K562 (cell line): ENCODE results near the gene CRIP3. TPM values are rescaled to one million over a fixed set of nuclear protein-coding genes. Genes with fewer than 3 reads are reported as not detected.
A peak's percentile ranks its signal among the peaks of the same experiment; 100 is the strongest.

Source experiments
- ATAC-seq: fragments of 200-7000 bp; cut with Tn5 transposase; 3 replicates; pipeline ENCODE4 v1.9.1; 2020; ENCODE audit warnings: moderate library complexity
- BruUV-seq: library from RNA; stranded (reverse); fragments of 400-500 nt; replicated peaks from 2 replicates; lab custom pipeline; 2021; lab: Mats Ljungman, UMichigan
- CTCF ChIA-PET: fragments of 300-600 bp; formaldehyde crosslinking; extraction: SDS; loops from one replicate; lab custom pipeline; 2021; ENCODE audit warnings: low intra/inter-chr PET ratio; lab: Yijun Ruan, JAX
- POLR2A ChIA-PET: fragments of 300-600, 350-650 bp; sonication (Branson Sonifier 250); formaldehyde crosslinking; extraction: SDS; loops from one replicate; lab custom pipeline; 2021; ENCODE audit warnings: antibody characterized with exemption, inconsistent platforms; lab: Yijun Ruan, JAX
- DNase-seq, 4 experiments: peaks; one replicate each; pipeline versions ENCODE4 v3.0.0 to v3.0.0-alpha.2; 2011 to 2018; ENCODE audit warnings: low spot score in 3 of 4, mixed read lengths in 3 of 4; ENCODE audit errors: extremely low read depth in 1 of 4
- FAIRE-seq: peaks from 2 replicates; lab custom pipeline; 2011; peaks lifted over from hg19 to GRCh38; lab: Jason Lieb, UNC
- H2AFZ ChIP-seq: 2 replicates; pipeline ENCODE4 v1.6.0; 2011; ENCODE audit warnings: low read depth, low read length, control low read depth, inconsistent platforms
- H3K27ac ChIP-seq: fragments of 200-600 bp; 3 replicates; pipeline ENCODE4 v1.8.0; 2011; ENCODE audit warnings: low read depth, mild to moderate bottlenecking, control low read depth, inconsistent platforms, low read length, moderate library complexity, mixed read lengths; ENCODE audit errors: extremely low read depth
- H3K27me3 ChIP-seq, 2 experiments: fragments of 300-600 bp in 1 of 2; 2 replicates in 1 of 2; 3 replicates in 1 of 2; pipeline versions ENCODE4 v1.6.0 to v1.8.0; 2011; ENCODE audit warnings: inconsistent platforms in 2 of 2, low read length in 2 of 2, mild to moderate bottlenecking in 1 of 2, mixed read lengths in 1 of 2, moderate library complexity in 1 of 2; ENCODE audit not compliant: control insufficient read depth in 2 of 2, insufficient read depth in 2 of 2
- H3K36me3 ChIP-seq: fragments of 300-600 bp; 3 replicates; pipeline ENCODE4 v1.8.0; 2011; ENCODE audit warnings: mild to moderate bottlenecking, low read length, inconsistent platforms; ENCODE audit not compliant: control insufficient read depth, insufficient read depth
- H3K4me1 ChIP-seq, 2 experiments: fragments of 200-600 bp in 1 of 2; replicated peaks in 1 of 2; 2 replicates in 1 of 2; 3 replicates in 1 of 2; pipeline versions ENCODE4 v1.5.1 to v1.8.0; 2011; ENCODE audit warnings: inconsistent platforms in 2 of 2, low read length in 2 of 2, mild to moderate bottlenecking in 1 of 2, mixed read lengths in 1 of 2, moderate library complexity in 1 of 2; ENCODE audit not compliant: control insufficient read depth in 2 of 2, insufficient read depth in 2 of 2
- H3K4me2 ChIP-seq: 2 replicates; pipeline ENCODE4 v1.6.1; 2011; ENCODE audit warnings: low read length, control low read depth, inconsistent platforms, mixed read lengths; ENCODE audit not compliant: insufficient read depth
- H3K4me3 ChIP-seq: fragments of 200-600 bp; sonication (generic), shearing (Covaris generic); 2 replicates; pipeline ENCODE4 v1.5.1; 2016; ENCODE audit warnings: control low read depth, inconsistent platforms
- H3K79me2 ChIP-seq: fragments of 200-600 bp; 3 replicates; pipeline ENCODE4 v1.8.0; 2011; ENCODE audit warnings: low read length, inconsistent platforms; ENCODE audit not compliant: control insufficient read depth, insufficient read depth
- H3K9ac ChIP-seq, 2 experiments: 2 replicates each; pipeline versions ENCODE4 v1.6.0 to v1.6.1; 2011; ENCODE audit warnings: low read depth in 2 of 2, low read length in 2 of 2, control low read depth in 1 of 2, inconsistent platforms in 1 of 2, mild to moderate bottlenecking in 1 of 2, mixed read lengths in 1 of 2; ENCODE audit not compliant: insufficient read depth in 1 of 2
- H3K9me1 ChIP-seq: one replicate; pipeline ENCODE4 v1.6.0; 2011; ENCODE audit warnings: inconsistent platforms, mild to moderate bottlenecking, low read length, moderate library complexity; ENCODE audit not compliant: control insufficient read depth, insufficient read depth
- H3K9me3 ChIP-seq: replicated peaks from 2 replicates; pipeline ENCODE4 v1.5.1; 2011; ENCODE audit warnings: low read depth, low read length, inconsistent platforms; ENCODE audit not compliant: control insufficient read depth, insufficient read depth
- H4K20me1 ChIP-seq: replicated peaks from 2 replicates; pipeline ENCODE4 v1.6.1; 2011; ENCODE audit warnings: low read length, inconsistent platforms, mixed read lengths; ENCODE audit not compliant: control insufficient read depth, insufficient read depth
- CTCFL ChIP-seq: IDR thresholded peaks from 2 replicates; pipeline ENCODE4 v1.6.1; 2011; ENCODE audit warnings: borderline replicate concordance, low read depth, mild to moderate bottlenecking, moderate library complexity, low read length; ENCODE audit not compliant: insufficient read depth, poor library complexity, severe bottlenecking
- NELFE ChIP-seq: IDR thresholded peaks from 2 replicates; pipeline ENCODE4 v1.6.1; 2011; ENCODE audit warnings: mild to moderate bottlenecking; ENCODE audit not compliant: insufficient read depth, insufficient read length
- TBL1XR1 ChIP-seq, 2 experiments: IDR thresholded peaks; 2 replicates each; pipeline ENCODE4 v1.6.1; 2012; ENCODE audit warnings: improper control_type of control experiment in 2 of 2, low read length in 2 of 2, mild to moderate bottlenecking in 1 of 2
- USF1 ChIP-seq: sonication (generic); formaldehyde crosslinking; IDR thresholded peaks from 2 replicates; pipeline ENCODE4 v1.9.0; 2022; ENCODE audit warnings: mild to moderate bottlenecking, missing genetic modification reagents
- VEZF1 ChIP-seq: fragments of 200-800 bp; sonication (Bioruptor generic); IDR thresholded peaks from 2 replicates; pipeline ENCODE4 v1.6.1; 2017; ENCODE audit warnings: missing genetic modification characterization, missing compliant biosample characterization
- ZBTB1 ChIP-seq: sonication (generic); formaldehyde crosslinking; IDR thresholded peaks from 2 replicates; pipeline ENCODE4 v1.8.1; 2023; ENCODE audit warnings: missing genetic modification reagents, low read depth, mild to moderate bottlenecking, borderline replicate concordance
- ZKSCAN1 ChIP-seq: fragments of 150-350 bp; IDR thresholded peaks from 2 replicates; pipeline ENCODE4 v1.6.1; 2016; ENCODE audit warnings: low read depth, low read length
- ZNF592 ChIP-seq: fragments of 450-650 bp; IDR thresholded peaks from 2 replicates; pipeline ENCODE4 v1.6.1; 2017; ENCODE audit warnings: antibody characterized with exemption, mild to moderate bottlenecking
- WGBS: fragments of 100-300 bp; shearing (Covaris generic); methylation state at CpG from one replicate; pipeline ENCODE4 v1.1.6; 2016; ENCODE audit warnings: low coverage, mixed read lengths; ENCODE audit not compliant: insufficient coverage; ENCODE audit errors: missing lambda C conversion rate; 5-methylcytosine and 5-hydroxymethylcytosine counted together
- in situ Hi-C: fragments of 300-500 bp; cut with MboI; formaldehyde crosslinking; loops from 4 replicates; pipeline ENCODE4 v1.15.0; 2018; ENCODE audit warnings: inconsistent platforms, mixed read lengths
- intact Hi-C: fragments of 100-400 bp; cut with micrococcal nuclease; formaldehyde crosslinking; loops from 2 replicates; pipeline ENCODE4 v1.14.2; 2022
- polyA plus RNA-seq, 8 experiments: library from polyadenylated mRNA; depleted of rRNA in 4 of 8; stranded (reverse) in 5 of 8; unstranded in 3 of 8; fragments of >200 nt; fragmentation: Nextera tagmentation in 2 of 8; fragmentation: Illumina TruSeq in 1 of 8; extraction: Ambion mirVana in 2 of 8; extraction: Trizol in 1 of 8; gene quantifications; 2 replicates each; pipeline versions ENCODE4 v1.2.1 to v1.2.3, GENCODE V29; 2011 to 2014; ENCODE audit warnings: inconsistent platforms in 1 of 8, missing spikeins in 1 of 8
- total RNA-seq, 7 experiments: library from RNA; depleted of rRNA in 6 of 7; stranded (reverse); fragments of >200 nt in 6 of 7; fragmentation: Illumina TruSeq in 2 of 7; extraction: Trizol in 2 of 7; gene quantifications; 2 replicates each; pipeline versions ENCODE4 v1.2.1 to v1.2.3, GENCODE V29; 2011 to 2021; ENCODE audit warnings: low replicate concordance in 1 of 7

The CRIP3 gene
- total and polyA plus RNA-seq, 9 of the 15 experiments (the other 6 are each of a cell fraction or from before 2014, with no cell fraction given), result 0.36 to 2.1 (median 0.87) TPM

GRCh38 chr6:43268355-43268700, 40.3 kb downstream of the CRIP3 start:
- 43% methylated on average over 3 of the region's 3 CpGs for WGBS
- peaks cover 28 to 34% of the 10 kb centered on the region in 2 experiments for H3K4me1 ChIP-seq
- DNase-seq (no peak), ATAC-seq (no peak), FAIRE-seq (no peak)
- peaks cover 0 to 15% of the 10 kb centered on the region in 2 experiments; a peak in 3 of 5 replicates for H3K27me3 ChIP-seq
- no peaks in the 10 kb centered on the region for H3K36me3 ChIP-seq
- CTCF ChIA-PET, result no interaction called here
- H3K4me3 ChIP-seq, result no peak overlapping the region
- H4K20me1 ChIP-seq, result 0 out of 2 replicates have a peak, but pooled peaks cover 10% of the 10 kb centered on the region
- no TSS peak for BruUV-seq
- H3K79me2 ChIP-seq, result no peaks in the 10 kb centered on the region
- POLR2A ChIA-PET, result interaction anchor here (0.6 to 2.2 kb wide), 6 partner anchors 12 to 245 kb away, joined by 3 to 19 read pairs (median 3); no protein-coding TSS in a partner anchor
- H3K4me2 ChIP-seq, result peak overlapping the region; percentile 52; the same call in 1 of the 2 replicates
- in situ Hi-C loops, result no loop called here
- peak overlapping the region; percentile 73 for H2AFZ ChIP-seq
- intact Hi-C loops, result loop anchor here (10.0 kb wide), 2 partner anchors 364 to 806 kb away; no protein-coding TSS in a partner anchor
- H3K9me3 ChIP-seq, result no peaks in the 10 kb centered on the region
- peak; percentile 29; the same call in 1 of the 2 replicates for TF ChIP-seq USF1 (CRISPR knock-in tag)
- no peak for TF ChIP-seq TBL1XR1 (IDR thresholded peaks at IDR 0.05; ENCODE audit: low read length in 2 of 2)
- no peak for TF ChIP-seq ZNF592
- 0 out of 2 replicates have a peak, but pooled peaks have one; percentile 0 for TF ChIP-seq VEZF1 (CRISPR knock-in tag)
- no peak for TF ChIP-seq NELFE
- no peak for TF ChIP-seq ZKSCAN1
- 0 out of 2 replicates have a peak, but pooled peaks have one; percentile 27 for TF ChIP-seq ZBTB1 (CRISPR knock-in tag)
- no peak for TF ChIP-seq CTCFL
- H3K9me1 ChIP-seq, result no peaks in the 10 kb centered on the region
- no peak overlapping the region for H3K27ac ChIP-seq
- H3K9ac ChIP-seq, result peak overlapping the region; percentile 12 to 61; a peak in 3 of 4 replicates
